B cell (primary cell): ENCODE measurements around the gene DFFA. TPM values are rescaled to one million over a fixed set of nuclear protein-coding genes. Genes with fewer than 3 reads are reported as not detected.

Experiments used
- ATAC-seq: fragments of 200-7000 bp; cut with Tn5 transposase; one replicate; pipeline ENCODE4 v1.10.0; 2021; ENCODE audit warnings: low read depth, mild to moderate bottlenecking, moderate number of reproducible peaks, moderate library complexity
- CTCF ChIA-PET: fragments of 350-600 bp; sonication (Branson Sonifier 250); formaldehyde crosslinking; loops from one replicate; lab custom pipeline; 2021; ENCODE audit warnings: antibody characterized with exemption, inconsistent platforms; lab: Charles Lee
- POLR2A ChIA-PET: fragments of 350-600 bp; sonication (Branson Sonifier 250); formaldehyde crosslinking; loops from one replicate; lab custom pipeline; 2021; ENCODE audit warnings: antibody characterized with exemption; lab: Charles Lee
- DNase-seq: peaks from one replicate; pipeline ENCODE4 v3.0.0; 2013
- H2AFZ ChIP-seq: 2 replicates; pipeline ENCODE4 v1.6.1; 2012; ENCODE audit warnings: mild to moderate bottlenecking, low read depth, low read length; ENCODE audit not compliant: insufficient read depth, poor library complexity, severe bottlenecking
- H3K27ac ChIP-seq, 2 donors: 1 replicate in 1 of 2; 2 replicates in 1 of 2; pipeline ENCODE4 v1.5.1; 2012 to 2013; ENCODE audit warnings: low read length in 2 of 2, mild to moderate bottlenecking in 2 of 2, moderate library complexity in 1 of 2
- H3K27me3 ChIP-seq, 4 experiments: fragments of 200-600 bp in 1 of 4; sonication (generic) in 1 of 4; replicated peaks in 1 of 4; 1 replicate in 2 of 4; 2 replicates in 2 of 4; pipeline versions ENCODE4 v1.6.1 to v1.7.0; 2013 to 2016; ENCODE audit warnings: low read length in 3 of 4, mild to moderate bottlenecking in 2 of 4, mixed read lengths in 1 of 4, moderate library complexity in 1 of 4; ENCODE audit not compliant: insufficient read depth in 4 of 4, control insufficient read depth in 3 of 4; ENCODE audit errors: control extremely low read depth in 1 of 4
- H3K36me3 ChIP-seq, 2 experiments: replicated peaks in 1 of 2; 1 replicate in 1 of 2; 2 replicates in 1 of 2; pipeline versions ENCODE4 v1.6.1 to v1.7.1; 2013; ENCODE audit warnings: low read length in 1 of 2; ENCODE audit not compliant: insufficient read depth in 2 of 2, control insufficient read depth in 1 of 2; ENCODE audit errors: control extremely low read depth in 1 of 2, extremely low read depth in 1 of 2
- H3K4me1 ChIP-seq, 2 donors: fragments of 200-600 bp in 1 of 2; sonication (generic) in 1 of 2; 1 replicate in 1 of 2; 2 replicates in 1 of 2; pipeline versions ENCODE4 v1.5.1 to v1.6.1; 2013 to 2017; ENCODE audit warnings: low read length in 2 of 2; ENCODE audit not compliant: control insufficient read depth in 2 of 2, insufficient read depth in 2 of 2
- H3K4me2 ChIP-seq: replicated peaks from 2 replicates; pipeline ENCODE3; 2012; ENCODE audit warnings: mild to moderate bottlenecking, low read depth, low read length; ENCODE audit not compliant: poor library complexity, severe bottlenecking
- H3K4me3 ChIP-seq, 5 experiments: fragments of 200-600 bp in 1 of 5; sonication (generic) in 1 of 5; 1 replicate in 3 of 5; 2 replicates in 2 of 5; pipeline versions ENCODE4 v1.5.1 to v1.7.0; 2011 to 2016; ENCODE audit warnings: low read length in 4 of 5, mild to moderate bottlenecking in 4 of 5, low read depth in 2 of 5, control low read depth in 1 of 5, moderate library complexity in 1 of 5; ENCODE audit not compliant: insufficient read depth in 1 of 5; ENCODE audit errors: control extremely low read depth in 1 of 5, extremely low read depth in 1 of 5
- H3K79me2 ChIP-seq: fragments of 200-600 bp; sonication (generic); one replicate; pipeline ENCODE4 v1.6.0; 2016; ENCODE audit warnings: low read length; ENCODE audit not compliant: control insufficient read depth, insufficient read depth
- H3K9ac ChIP-seq: fragments of 200-600 bp; sonication (generic); 2 replicates; pipeline ENCODE4 v1.6.1; 2017; ENCODE audit warnings: mild to moderate bottlenecking, low read length, moderate library complexity
- H3K9me3 ChIP-seq, 3 donors: one replicate each; pipeline versions ENCODE4 v1.6.1 to v1.7.1; 2013; ENCODE audit warnings: low read length in 2 of 3; ENCODE audit not compliant: control insufficient read depth in 2 of 3, insufficient read depth in 1 of 3; ENCODE audit errors: control extremely low read depth in 1 of 3
- H4K20me1 ChIP-seq: 2 replicates; pipeline ENCODE4 v1.6.0; 2012; ENCODE audit warnings: mild to moderate bottlenecking, low read length; ENCODE audit not compliant: insufficient read depth, control insufficient read depth, poor library complexity, severe bottlenecking
- H3K27ac Mint-ChIP-seq: one replicate; pipeline ENCODE4 v1.8.0; 2021; ENCODE audit warnings: mixed read lengths
- H3K27me3 Mint-ChIP-seq: one replicate; pipeline ENCODE4 v1.8.0; 2021; ENCODE audit warnings: mixed read lengths
- H3K4me1 Mint-ChIP-seq: one replicate; pipeline ENCODE4 v1.8.0; 2021; ENCODE audit warnings: mixed read lengths
- H3K4me3 Mint-ChIP-seq: one replicate; pipeline ENCODE4 v1.8.0; 2021; ENCODE audit warnings: mixed read lengths
- H3K9me3 Mint-ChIP-seq: one replicate; pipeline ENCODE4 v1.8.0; 2022; ENCODE audit warnings: mixed read lengths; ENCODE audit not compliant: insufficient read depth
- EZH2 ChIP-seq: IDR thresholded peaks from 2 replicates; pipeline ENCODE4 v1.6.1; 2012; ENCODE audit warnings: borderline replicate concordance, low read depth, mild to moderate bottlenecking, moderate library complexity, low read length; ENCODE audit not compliant: insufficient read depth, poor library complexity, severe bottlenecking
- WGBS: methylation state at CpG from one replicate; pipeline ENCODE4 v1.1.5; 2013; ENCODE audit warnings: missing lambda C conversion rate; ENCODE audit not compliant: insufficient coverage; 5-methylcytosine and 5-hydroxymethylcytosine counted together
- intact Hi-C: fragments of 100-400 bp; cut with micrococcal nuclease; formaldehyde crosslinking; loops from one replicate; pipeline ENCODE4 v1.10.0; 2022
- polyA plus RNA-seq: library from polyadenylated mRNA; depleted of rRNA; stranded (reverse); fragments of >200 nt; gene quantifications from 2 replicates; pipeline ENCODE4 v1.2.3, GENCODE V29; 2012
- total RNA-seq, 2 donors: library from RNA; stranded (reverse); fragments of 120-200 nt in 1 of 2; gene quantifications; 1 replicate in 1 of 2; 2 replicates in 1 of 2; pipeline versions ENCODE4 v1.2.3 to v1.2.4, GENCODE V29; 2013 to 2022
- TF ChIP-seq, protein P1 (sequence below): fragments of 200-600 bp; IDR thresholded peaks from one replicate; pipeline ENCODE4 v1.8.0; 2022; ENCODE audit warnings: antibody characterized with exemption, mild to moderate bottlenecking

DFFA gene
- total and polyA plus RNA-seq, 2 donors (not counting 1 experiment from before 2014, with no cell fraction given): 12.0 to 30.7 TPM

DNA sequence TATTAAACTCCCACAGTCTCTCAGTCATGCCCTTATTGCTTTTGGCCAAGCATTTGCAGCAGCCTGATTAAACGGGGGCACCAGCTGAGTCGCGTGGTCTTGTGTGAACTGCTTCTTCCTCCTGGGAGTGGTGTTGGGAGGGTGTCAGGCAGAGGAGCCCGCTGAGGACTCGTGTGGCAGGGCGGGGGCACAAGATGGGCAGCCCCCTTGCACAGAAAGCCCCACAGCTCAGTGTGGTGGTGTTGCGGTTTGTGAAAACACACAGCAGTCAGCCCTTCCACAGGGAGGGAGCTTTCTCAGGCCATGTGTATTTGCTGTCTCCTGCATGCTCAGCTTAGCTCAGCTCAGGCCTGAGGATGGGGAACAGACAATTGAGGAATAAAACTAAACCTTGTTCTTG lies 24.8 kb upstream of the DFFA start:
- H3K4me3 Mint-ChIP-seq: no peak overlapping the region
- Histone ChIP-seq H3K79me2 (peaks cover 94% of the 10 kb centered on the region), H3K27ac (no peak overlapping the region)

DNA sequence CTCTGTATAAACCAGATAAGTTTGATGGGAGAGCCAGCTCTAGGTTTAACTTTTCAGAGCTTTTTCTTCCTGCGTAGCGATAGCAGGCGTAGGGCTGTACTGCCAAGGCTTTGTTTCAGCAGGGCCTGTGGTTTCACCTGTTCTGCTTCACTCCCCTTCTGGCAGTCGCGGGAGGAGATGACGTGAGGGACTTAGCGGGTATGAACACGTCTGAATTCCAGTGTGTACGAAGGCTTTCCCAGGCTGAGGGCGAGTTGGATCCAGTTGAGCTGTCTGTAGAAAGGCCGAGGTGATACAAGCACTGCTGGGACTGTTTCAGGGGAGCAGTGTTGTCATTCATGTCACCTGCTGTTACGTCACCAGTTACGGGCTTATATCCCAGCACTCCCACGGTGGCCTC lies 23.6 kb upstream of the DFFA start:
- peak overlapping the region; percentile 26 for H3K4me3 Mint-ChIP-seq
- peak overlapping the region; percentile 78 for H2AFZ ChIP-seq
- WGBS: 86% methylated on average over 14 of the region's 14 CpGs
- H3K9me3 Mint-ChIP-seq: no peaks in the 10 kb centered on the region
- peaks cover 94% of the 10 kb centered on the region for H3K79me2 ChIP-seq
- no peak overlapping the region for H3K4me3 ChIP-seq
- ChIA-PET CTCF (interaction anchor here (1.9 to 6.3 kb wide), 6 partner anchors 10 to 372 kb away, joined by 6 to 55 read pairs (median 25); partner anchors contain the start of genes CENPS and DFFA), POLR2A (no interaction called here)
- H4K20me1 ChIP-seq: peaks cover 13% of the 10 kb centered on the region
- no peaks in the 10 kb centered on the region for H3K9me3 ChIP-seq
- no peak for ATAC-seq
- TF ChIP-seq, protein P1, sequence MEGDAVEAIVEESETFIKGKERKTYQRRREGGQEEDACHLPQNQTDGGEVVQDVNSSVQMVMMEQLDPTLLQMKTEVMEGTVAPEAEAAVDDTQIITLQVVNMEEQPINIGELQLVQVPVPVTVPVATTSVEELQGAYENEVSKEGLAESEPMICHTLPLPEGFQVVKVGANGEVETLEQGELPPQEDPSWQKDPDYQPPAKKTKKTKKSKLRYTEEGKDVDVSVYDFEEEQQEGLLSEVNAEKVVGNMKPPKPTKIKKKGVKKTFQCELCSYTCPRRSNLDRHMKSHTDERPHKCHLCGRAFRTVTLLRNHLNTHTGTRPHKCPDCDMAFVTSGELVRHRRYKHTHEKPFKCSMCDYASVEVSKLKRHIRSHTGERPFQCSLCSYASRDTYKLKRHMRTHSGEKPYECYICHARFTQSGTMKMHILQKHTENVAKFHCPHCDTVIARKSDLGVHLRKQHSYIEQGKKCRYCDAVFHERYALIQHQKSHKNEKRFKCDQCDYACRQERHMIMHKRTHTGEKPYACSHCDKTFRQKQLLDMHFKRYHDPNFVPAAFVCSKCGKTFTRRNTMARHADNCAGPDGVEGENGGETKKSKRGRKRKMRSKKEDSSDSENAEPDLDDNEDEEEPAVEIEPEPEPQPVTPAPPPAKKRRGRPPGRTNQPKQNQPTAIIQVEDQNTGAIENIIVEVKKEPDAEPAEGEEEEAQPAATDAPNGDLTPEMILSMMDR: no peak
- TF ChIP-seq EZH2: no peak
- H3K9ac ChIP-seq: peak overlapping the region; percentile 80
- peak; percentile 28 for DNase-seq
- peaks cover 0 to 9% of the 10 kb centered on the region in 2 experiments for H3K36me3 ChIP-seq
- no peaks in the 10 kb centered on the region for H3K27me3 Mint-ChIP-seq
- intact Hi-C loops: loop anchor here (1.0 to 2.0 kb wide), 5 partner anchors 22 to 446 kb away; partner anchors contain the start of gene PEX14
- peak overlapping the region; percentile 93 for H3K27ac Mint-ChIP-seq
- peak overlapping the region; percentile 87 to 93 for H3K27ac ChIP-seq
- H3K27me3 ChIP-seq: no peaks in the 10 kb centered on the region
- H3K4me1 Mint-ChIP-seq: peaks cover 26% of the 10 kb centered on the region
- peak overlapping the region; percentile 99 for H3K4me2 ChIP-seq
- H3K4me1 ChIP-seq: peaks cover 12 to 18% of the 10 kb centered on the region in 2 donors

More for the DNA sequence above, 24.8 kb upstream of the DFFA start:
- H3K4me1 ChIP-seq: peaks cover 12 to 18% of the 10 kb centered on the region in 2 donors
- no peak for TF ChIP-seq EZH2
- TF ChIP-seq, protein P1: no peak
- no peak for ATAC-seq
- H3K27me3 ChIP-seq: no peaks in the 10 kb centered on the region
- peaks cover 31% of the 10 kb centered on the region for H3K4me1 Mint-ChIP-seq
- no peak for DNase-seq
- H2AFZ ChIP-seq: no peak overlapping the region
- ChIA-PET CTCF (interaction anchor here (6.3 kb wide), 1 partner anchor 9 kb away, joined by 55 read pairs; no protein-coding TSS in a partner anchor), POLR2A (interaction anchor here (0.7 kb wide), 1 partner anchor 515 kb away, joined by 3 read pairs; no protein-coding TSS in a partner anchor)
- no peak overlapping the region for H3K4me3 ChIP-seq
- 93% methylated on average over 7 of the region's 7 CpGs for WGBS
- intact Hi-C loops: no loop called here
- H3K4me2 ChIP-seq: no peak overlapping the region
- H3K27ac Mint-ChIP-seq: no peak overlapping the region
- no peaks in the 10 kb centered on the region for H3K9me3 Mint-ChIP-seq
- peaks cover 4% of the 10 kb centered on the region for H4K20me1 ChIP-seq
- peaks cover 1 to 9% of the 10 kb centered on the region in 2 experiments for H3K36me3 ChIP-seq
- no peaks in the 10 kb centered on the region for H3K27me3 Mint-ChIP-seq
- no peak overlapping the region for H3K9ac ChIP-seq
- H3K9me3 ChIP-seq: no peaks in the 10 kb centered on the region
